Stimulated activated CD4-positive, alpha-beta T cell treated with anti-CD3 and anti-CD28 coated beads, Interleukin-4, amount 100 ng/mL, for 48 hours (primary cell): ENCODE data around the gene TEX35.
"Not testable (repeated sequence)": the region's sequence is repeated elsewhere in the genome, so short reads cannot be mapped to it uniquely, and the experiment has no call there.

ENCODE experiments used
- DNase-seq, 2 donors: peaks; one replicate each; pipeline ENCODE4 v3.0.0-alpha.2; 2020; ENCODE audit warnings: low read depth in 2 of 2

Gene TEX35

DNA sequence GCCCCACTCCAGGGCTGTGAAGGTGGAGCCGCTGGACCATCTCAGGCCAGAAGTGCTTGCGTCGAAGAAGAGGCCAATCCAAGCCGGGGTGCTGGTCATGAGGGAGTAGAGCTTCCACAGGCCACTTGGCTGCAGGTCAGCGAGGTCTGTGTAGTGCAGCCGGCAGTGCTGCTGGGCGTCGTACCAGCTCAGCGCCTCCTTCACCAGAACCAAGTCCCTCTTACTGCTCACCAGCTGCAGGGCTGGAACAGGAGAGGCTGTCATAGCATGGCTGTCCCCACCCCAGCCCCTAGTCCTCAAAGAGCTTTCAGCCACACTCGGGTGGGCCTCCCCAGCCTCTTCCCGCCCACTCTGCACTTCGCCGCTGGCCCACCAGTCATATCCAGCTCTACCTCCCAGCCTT lies 18.3 kb upstream of the TEX35 start:
- no peak for DNase-seq

GRCh38 chr1:178495158-178495557 lies 17.8 kb upstream of the TEX35 start:
- no peak for DNase-seq

DNA sequence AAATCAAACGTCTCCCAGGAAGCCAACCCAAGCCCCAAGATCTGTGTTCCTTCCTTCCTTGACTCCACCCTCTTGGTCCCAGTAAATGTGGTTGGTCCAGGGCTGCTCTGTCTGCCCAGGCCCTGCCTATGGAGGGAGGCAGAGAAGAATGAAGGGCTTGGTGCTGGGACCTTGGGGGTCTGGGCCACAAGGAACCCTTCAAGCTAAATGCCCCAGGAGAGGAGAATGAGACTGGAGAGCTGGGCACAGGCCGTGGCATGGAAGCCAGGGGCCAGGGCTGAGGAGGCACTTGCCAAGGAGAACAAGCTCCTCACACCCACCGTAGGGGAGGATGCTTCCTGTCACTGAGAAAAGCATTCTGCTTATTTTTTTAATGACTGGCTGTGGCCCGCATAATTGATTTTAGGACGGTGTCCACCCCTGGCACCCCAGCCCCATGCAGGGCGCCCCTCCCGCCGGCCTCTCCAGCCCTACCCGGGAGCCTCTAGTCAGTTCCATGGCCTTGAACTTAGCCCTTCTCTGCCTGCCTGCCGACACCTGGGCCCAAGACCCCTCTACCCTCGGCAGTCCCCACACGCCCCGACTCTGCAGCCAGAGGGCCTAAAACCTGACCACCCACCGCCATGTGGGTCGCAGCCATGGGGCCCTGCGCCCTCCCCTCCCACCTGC lies 17.0 kb upstream of the TEX35 start:
- no peak for DNase-seq

DNA sequence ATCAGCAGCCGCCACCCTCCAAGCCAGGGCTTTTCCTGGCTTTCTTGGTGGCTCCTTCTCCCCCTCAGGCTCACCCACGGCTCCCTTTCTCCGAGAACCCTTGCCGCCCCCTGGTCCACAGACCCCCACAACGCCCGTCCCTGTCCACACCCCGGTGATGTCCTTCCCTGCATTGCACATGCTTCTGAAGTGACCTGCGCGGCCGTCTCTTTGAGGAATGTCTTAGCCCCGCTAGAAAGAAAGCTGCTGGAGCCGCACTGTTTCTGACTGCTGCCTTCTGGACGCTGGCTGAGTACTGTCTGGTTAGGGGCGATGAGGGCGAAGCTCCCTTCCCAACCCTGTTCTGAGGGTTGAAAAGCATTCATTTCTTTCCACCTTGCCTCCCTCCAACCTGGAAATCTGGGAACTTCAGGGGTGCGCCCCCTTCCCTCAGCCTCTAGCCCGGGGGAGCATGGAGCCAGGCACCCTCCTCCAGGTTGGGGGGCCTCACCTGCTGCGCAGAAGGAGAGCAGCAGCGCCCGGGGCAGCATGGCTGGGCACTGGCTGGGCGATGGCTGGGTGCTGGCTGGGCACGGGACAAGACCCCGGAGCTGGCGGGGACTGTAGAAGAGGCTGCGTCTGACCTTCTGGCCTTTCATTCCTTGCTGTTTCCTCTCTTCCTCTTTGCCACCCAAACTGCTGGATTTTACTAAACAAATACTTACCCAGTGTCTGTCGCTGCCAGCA lies 16.3 kb upstream of the TEX35 start, which contains the start of gene CLEC20A:
TSS of gene CLEC20A (minus strand) at position 555 of the 726 bp plus-strand sequence. CDS start at position 530, 25 bp downstream.
- DNase-seq: no peak

DNA sequence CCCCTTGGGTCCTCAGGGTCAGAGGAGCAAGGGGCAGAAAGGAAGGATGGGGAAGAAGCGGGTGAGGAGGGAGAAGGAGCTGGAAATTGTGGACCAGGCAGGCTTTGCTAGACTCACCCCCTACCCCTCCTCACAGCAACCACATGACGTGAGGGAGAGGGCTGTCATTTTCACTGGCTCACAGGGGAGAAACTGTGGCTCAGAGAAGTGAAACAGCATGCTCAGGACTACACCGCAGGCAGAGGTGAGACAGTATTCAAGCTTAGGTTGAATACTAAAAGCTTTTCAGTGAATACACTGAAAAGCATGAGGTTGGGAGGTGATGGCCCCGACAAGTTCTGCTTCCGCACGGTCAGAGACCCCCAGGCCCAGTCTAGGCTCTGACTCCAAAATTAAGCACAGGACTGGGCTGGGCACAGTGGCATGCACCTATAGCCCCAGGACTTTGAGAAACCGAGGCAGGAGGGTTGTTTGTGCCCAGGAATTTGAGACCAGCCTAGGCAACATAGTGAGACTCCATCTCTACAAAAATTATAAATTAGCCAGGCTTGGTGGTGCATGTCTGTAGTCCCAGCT lies 14.9 kb upstream of the TEX35 start:
- no peak for DNase-seq

DNA sequence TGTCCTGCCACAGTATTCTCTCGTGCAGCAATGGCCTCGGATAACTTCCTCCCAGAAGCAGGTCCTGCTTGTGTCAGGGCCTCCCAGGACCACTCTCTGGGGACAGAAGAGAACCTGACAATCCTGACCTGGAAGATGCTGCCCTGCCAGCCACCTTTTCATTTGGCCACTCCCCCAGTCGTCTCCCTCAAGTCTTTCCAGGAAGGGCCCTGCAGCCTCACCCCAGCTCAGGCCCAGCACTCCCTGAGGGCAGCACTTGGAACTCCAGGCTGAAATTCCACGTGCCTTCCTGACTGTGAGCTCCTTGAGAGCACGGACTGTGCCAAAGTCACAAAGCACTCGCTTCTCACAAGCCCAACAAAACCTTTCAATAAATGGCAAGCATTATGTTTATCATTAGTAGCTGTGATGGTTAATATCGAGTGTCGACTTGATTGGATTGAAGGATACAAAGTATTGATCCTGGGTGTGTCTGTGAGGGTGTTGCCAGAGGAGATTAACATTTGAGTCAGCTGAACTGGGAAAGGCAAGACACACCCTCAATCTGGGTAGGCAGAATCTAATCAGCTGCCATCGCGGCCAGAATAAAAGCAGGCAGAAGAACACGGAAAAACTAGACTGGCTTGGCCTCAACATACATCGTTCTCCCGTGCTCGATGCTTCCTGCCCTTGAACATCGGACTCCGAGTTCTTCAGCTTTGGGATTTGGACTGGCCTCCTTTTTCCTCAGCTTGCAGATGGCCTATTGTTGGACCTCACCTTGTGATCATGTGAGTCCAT lies 13.8 kb upstream of the TEX35 start:
- no peak for DNase-seq

- DNase-seq: no peak
Measured at GRCh38 chr1:178500091-178500770, 12.7 kb upstream of the TEX35 start.

GRCh38 chr1:178500936-178501554 lies 11.9 kb upstream of the TEX35 start:
- DNase-seq: no peak

DNA sequence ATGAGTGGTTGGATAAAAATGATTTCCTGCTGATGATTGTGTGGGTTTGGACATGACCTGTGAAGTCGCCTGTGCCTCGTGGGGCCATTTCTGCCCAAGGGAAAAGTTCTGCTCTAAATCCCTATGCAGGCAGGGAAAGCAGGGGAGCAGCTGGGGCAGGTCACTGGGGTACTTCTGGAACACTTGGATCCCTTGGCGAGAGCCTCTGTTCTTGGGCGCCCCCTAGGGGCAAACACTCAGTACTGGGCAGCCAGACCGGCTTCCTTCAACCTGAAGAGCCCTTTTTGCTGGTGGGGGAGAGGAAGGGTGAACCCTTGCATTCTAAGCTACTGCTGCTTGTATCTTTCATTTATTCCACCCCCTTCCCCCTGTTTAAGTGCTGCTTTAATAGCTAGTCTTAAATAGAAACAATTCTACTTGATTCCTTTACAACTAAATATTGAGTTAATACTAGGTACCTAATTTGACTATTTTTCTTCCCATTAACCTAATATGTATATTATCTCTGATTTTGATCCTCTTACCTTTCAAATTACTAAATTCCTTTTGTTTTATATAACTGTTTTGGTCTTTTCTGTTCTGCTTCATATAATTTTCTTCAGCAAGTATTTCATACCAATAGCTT lies 11.1 kb upstream of the TEX35 start:
- peak; percentile 49 to 62 for DNase-seq

- DNase-seq: no peak
Measured at GRCh38 chr1:178502330-178502714, 10.6 kb upstream of the TEX35 start.

DNA sequence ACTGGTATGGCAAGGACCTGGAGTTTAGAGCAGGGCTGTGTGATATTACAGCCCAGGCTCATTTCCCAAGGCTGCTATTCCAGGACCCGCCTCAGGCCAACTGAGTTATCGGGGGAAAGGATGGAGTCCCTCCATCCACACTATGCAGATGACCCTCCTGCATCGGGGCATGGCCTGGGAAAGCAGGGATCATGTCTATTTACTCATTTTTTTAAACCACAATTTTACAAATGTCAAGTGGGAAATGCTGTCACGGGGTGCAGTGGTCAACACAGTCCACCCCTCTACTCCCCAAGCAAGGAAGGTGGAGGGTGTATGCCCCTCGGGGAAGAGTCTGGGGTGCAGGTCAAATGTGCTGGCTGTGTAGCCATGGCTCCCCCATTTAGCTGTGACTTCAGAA lies 10.1 kb upstream of the TEX35 start:
- no peak for DNase-seq

- DNase-seq: not testable (repeated sequence)
Measured at GRCh38 chr1:178503316-178503715, 9.6 kb upstream of the TEX35 start.

GRCh38 chr1:178503849-178504248 lies 9.1 kb upstream of the TEX35 start:
- no peak for DNase-seq

DNA sequence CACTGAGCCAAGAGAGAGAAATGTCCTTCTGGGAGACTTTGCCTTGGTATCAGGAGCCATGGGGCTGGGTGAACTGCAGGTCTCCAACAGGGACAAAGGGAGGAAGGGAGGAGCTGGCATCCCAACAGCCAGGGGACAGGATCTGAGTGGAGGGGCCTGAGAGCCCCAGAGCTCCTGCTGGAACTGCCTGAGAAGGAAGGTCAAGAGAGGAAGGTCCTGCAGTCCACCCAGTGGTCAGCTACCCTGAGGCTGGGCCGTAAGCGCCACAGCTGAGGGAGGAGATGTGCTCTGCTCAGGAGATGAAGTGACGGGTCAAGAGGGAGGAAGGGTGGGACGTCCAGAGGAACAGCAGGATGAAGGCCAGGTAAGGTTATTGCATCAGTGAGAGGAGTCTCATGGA lies 8.6 kb upstream of the TEX35 start:
- DNase-seq: no peak

DNA sequence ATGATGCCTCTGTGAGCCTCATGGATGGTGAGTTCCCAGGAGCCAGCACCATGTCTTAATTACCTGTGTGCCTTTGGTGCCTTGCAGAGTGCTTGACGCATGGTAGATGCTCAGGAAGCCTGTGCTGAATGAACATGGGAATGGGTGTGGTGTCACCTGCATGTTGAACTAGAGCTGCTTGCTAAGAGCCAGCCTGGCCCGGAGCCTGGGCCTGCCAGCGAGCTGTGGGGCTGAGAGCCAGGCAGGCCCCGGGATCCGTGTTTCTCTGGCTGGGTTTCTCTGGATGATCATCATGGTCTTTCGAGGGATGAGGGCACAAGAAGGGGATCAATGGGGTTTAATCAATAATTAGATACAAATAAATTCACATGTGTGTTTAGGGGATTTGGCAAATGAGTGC lies 6.7 kb upstream of the TEX35 start:
- no peak for DNase-seq

DNA sequence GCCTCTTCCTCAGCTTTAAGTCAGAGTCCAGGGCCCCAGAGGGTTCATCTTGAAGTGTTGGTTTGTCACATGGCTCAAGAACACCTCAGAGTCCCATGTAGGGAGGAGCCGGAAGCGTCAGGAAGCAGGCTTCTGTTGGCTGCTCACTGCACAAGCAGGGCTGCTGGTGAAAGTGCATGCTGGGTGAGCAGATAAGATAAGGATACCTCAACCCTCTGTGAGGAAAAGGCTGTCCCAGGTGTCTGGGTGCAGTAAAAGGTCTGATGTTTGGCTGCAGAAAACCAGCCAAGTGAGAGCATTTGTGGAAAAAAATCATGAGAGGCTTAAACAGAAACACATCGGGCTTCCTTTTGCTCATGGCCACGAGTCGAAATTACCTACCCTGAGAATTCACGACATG lies 6.2 kb upstream of the TEX35 start:
- no peak for DNase-seq

DNA sequence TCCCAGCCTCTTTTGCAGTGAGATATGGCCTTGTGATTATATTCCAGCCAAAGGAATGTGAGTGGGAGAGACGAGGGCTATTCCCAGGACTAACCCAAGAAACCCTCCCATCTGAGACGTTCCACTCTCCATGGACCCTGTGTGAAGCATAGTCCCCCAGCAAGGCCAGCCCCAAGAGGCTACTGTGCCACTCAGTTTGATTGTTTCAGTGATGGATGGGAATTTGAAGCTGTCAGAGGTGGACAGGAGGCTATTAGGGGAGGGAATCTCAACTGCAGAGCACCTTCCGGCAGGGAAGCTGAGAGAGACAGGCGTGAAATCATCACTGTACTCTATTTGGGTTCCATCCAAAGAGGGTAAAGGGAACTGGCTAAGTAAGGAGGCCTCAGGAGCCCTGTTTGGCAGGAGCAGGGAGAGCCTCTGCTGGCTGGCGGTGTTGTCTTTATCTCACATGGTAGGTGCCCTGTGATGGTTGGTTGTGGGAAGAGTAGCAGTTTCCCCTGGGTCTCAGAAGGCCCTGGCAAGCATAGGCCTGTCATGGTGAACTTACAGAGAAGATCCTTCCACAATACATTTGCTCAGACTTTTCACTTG lies 3.4 kb upstream of the TEX35 start:
- DNase-seq: no peak

GRCh38 chr1:178510155-178510554 lies 2.8 kb upstream of the TEX35 start:
- DNase-seq: no peak

GRCh38 chr1:178513278-178513983 lies 522 bp downstream of the TEX35 start:
- no peak for DNase-seq

DNA sequence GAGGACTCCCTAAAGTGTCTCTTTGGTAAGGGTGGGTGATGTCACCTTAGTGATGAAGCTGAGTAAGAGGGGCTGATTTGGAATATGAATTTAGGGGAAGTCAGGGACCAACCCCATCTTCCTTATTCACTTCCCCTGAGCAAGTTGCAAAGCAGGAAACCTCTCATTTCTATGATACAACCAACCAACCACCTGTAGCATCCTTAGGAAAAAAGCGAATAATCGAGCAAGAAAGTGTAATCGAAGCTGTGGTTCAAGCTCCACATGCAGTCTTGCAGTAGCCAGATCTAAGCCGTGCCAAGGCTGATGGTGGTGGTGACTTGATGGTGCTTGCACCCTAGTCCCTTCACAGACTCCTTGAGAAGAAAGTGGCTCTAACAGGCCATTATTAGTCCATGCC lies 3.2 kb downstream of the TEX35 start:
- no peak for DNase-seq
